RWPE1 (cell line): Measurements from ENCODE around the gene SCART1.
"Not testable (repeated sequence)": the region's sequence is repeated elsewhere in the genome, so short reads cannot be mapped to it uniquely, and the experiment has no call there.

Experiments
- CTCF ChIA-PET: fragments of 350-600 bp; sonication (Branson Sonifier 250); formaldehyde crosslinking; extraction: SDS; loops from one replicate; lab custom pipeline; 2021; lab: Yijun Ruan, JAX
- POLR2A ChIA-PET: fragments of 400-600 bp; formaldehyde crosslinking; extraction: SDS; loops from one replicate; lab custom pipeline; 2020; ENCODE audit warnings: antibody characterized with exemption; ENCODE audit not compliant: low non-redundant PET; lab: Yijun Ruan, JAX
- DNase-seq: peaks from one replicate; pipeline ENCODE4 v3.0.0; 2012; ENCODE audit warnings: low spot score
- H3K27ac ChIP-seq: fragments of 450-650 bp; 2 replicates; pipeline ENCODE4 v1.5.1; 2017
- TF ChIP-seq, protein P1 (sequence below): fragments of 450-650 bp; conservative IDR thresholded peaks from 2 replicates; pipeline ENCODE4 v1.5.1; 2017; ENCODE audit warnings: low read depth, mild to moderate bottlenecking

The SCART1 gene

DNA sequence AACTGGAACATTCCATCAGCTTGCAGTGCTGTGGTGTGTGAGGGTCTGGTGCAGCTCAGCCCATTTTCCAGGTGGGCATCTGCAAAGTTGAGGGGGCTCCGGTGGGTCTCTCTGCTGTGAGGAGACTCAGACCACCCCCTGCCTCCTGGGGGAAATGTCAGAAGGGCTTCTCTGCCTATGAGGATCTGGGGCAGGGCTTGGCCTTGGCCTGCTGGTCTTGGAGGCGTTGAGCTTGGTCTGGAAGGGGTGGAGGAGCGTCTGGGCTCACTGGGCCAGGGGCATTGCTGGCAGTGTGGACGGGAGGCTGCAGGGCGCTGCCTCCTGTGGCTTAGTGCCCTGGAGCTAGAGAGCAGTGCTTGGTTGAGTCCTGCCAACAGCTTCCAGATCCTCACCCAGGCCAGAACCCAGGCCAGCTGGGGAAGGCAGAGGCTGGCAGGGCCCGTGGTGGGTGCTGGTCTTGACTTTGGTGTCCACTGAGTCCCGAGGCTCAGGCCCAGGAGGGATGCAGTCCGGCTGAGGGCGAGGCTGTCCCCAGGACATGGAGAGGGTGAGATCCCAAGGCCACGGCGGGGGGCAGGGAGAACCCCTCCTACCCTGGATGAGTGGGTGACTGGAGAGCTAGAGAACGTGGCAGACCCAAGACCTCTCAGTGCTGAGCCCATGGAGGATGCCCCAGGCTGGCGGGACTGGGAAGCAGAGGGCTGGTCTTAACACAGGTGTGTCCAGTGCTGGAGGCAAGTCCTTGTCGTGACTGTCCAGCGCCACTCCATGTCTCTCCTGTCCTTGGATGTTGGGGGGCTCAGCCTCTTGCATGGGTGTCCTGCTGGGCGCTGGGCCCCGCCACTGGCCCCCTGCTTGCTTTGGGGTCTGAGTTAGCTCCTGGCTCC is 32.2 kb upstream of the SCART1 start:
- H3K27ac ChIP-seq: no peak overlapping the region
- CTCF ChIA-PET: interaction anchor here (0.6 to 1.3 kb wide), 4 partner anchors 17 to 136 kb away, joined by 3 to 4 read pairs (median 4); no protein-coding TSS in a partner anchor
- POLR2A ChIA-PET: interaction anchor here (0.6 kb wide), 1 partner anchor 157 kb away, joined by 3 read pairs; no protein-coding TSS in a partner anchor
- no peak for DNase-seq
- TF ChIP-seq, protein P1, sequence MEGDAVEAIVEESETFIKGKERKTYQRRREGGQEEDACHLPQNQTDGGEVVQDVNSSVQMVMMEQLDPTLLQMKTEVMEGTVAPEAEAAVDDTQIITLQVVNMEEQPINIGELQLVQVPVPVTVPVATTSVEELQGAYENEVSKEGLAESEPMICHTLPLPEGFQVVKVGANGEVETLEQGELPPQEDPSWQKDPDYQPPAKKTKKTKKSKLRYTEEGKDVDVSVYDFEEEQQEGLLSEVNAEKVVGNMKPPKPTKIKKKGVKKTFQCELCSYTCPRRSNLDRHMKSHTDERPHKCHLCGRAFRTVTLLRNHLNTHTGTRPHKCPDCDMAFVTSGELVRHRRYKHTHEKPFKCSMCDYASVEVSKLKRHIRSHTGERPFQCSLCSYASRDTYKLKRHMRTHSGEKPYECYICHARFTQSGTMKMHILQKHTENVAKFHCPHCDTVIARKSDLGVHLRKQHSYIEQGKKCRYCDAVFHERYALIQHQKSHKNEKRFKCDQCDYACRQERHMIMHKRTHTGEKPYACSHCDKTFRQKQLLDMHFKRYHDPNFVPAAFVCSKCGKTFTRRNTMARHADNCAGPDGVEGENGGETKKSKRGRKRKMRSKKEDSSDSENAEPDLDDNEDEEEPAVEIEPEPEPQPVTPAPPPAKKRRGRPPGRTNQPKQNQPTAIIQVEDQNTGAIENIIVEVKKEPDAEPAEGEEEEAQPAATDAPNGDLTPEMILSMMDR: no peak

DNA sequence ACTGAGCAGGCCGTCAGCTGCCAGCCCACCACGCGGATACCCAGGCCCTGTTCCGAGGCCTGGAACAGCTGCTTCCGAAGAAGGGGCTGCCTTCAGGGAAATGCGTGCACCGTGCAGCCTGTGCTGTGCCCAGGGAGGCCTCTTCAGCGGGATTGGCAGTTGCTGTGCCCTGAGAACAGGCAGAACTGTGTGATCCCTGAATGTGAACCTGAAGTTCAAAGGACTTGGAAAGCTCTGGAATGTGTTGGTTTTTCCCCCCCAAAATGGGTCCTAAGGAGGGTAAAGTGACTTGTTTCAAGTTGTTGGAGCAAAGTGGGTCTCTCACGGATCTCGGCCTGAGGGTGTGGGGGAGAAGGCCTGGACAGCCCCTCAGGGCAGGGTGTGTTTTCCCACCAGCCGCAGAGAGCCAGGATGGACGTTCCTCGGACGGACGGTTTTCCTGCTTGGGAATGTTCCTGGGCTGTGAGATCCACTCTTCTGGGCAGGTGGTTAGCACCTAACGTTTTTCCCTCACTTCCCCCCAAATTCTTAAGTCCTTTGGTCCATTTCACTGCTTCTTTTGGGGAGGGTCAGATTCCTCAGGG is 31.4 kb upstream of the SCART1 start:
- CTCF ChIA-PET: interaction anchor here (0.6 to 1.3 kb wide), 4 partner anchors 16 to 137 kb away, joined by 3 to 4 read pairs (median 4); no protein-coding TSS in a partner anchor
- no peak for DNase-seq
- no peak overlapping the region for H3K27ac ChIP-seq
- TF ChIP-seq, protein P1: no peak
- POLR2A ChIA-PET: interaction anchor here (0.6 kb wide), 1 partner anchor 158 kb away, joined by 3 read pairs; no protein-coding TSS in a partner anchor

DNA sequence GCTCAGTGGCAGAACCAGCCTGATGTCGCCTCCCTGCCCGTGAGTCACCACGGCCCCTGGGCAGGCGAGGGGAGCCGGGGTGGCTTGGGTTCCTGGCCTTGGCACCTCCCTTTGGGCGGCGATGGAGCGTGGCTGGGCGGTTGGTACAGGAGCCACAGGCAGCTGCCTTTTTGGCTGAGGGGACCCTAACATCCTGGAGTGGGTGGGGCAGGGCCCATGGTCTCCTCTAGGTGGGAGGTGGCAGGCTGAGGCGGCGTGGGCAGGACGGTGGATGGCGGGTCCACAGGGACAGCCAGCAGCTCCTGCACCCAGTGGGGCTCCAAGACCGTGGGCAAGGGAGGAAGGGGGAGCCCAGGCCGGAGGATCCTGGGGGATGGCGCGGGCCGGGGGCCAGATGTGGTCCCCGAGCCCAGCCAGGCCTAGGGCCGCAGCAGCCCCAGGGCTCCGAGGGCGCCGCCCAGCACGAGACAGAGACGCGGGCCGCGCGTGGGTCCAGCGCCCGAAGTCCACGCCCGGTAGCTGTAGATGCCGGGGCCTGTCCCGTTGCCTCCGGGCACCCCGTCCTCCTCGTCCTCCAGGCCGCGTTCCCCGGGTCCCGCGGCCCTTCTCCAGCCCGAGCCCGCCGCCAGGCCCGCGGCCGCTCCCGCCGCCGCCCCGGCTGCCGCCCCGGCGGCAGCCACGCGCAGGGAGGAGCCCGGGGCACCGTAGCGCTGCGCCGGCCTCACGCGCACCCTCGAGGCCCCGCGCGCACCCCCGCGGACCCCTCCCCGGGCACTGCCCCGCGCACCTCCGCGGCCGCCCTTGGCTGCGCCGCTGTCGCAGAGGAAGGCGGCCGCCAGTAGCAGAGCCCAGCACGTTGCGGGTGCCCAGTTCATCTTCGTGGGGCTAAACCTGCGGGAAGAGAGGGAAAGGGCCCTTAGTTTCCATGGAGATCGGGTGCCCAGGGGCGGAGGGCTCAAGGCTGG is 30.7 kb upstream of the SCART1 start:
- CTCF ChIA-PET: interaction anchor here (0.6 kb wide), 1 partner anchor 26 kb away, joined by 3 read pairs; no protein-coding TSS in a partner anchor
- POLR2A ChIA-PET: no interaction called here
- TF ChIP-seq, protein P1: no peak
- H3K27ac ChIP-seq: no peak overlapping the region
- no peak for DNase-seq

DNA sequence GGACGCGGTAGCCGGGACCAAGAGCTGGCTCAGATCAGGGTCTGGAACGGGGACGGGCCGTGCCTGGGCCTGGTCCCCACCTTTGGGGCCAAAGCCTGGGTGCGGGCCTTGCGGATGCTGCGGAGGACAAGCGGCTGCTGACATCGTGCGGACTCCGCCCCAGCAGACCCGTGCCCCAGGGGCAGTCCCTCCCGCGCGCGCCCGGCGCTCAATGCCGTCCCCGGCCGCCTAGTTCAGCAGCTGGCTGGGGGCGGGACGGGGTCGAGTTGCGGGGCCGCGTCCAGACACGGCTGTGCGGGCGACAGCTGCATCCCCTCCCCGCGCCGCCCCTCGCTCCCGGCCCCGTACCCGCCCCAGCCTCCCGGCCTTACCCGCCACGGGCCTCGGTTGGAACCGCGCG is 29.6 kb upstream of the SCART1 start:
- H3K27ac ChIP-seq, CTCF ChIA-PET, DNase-seq, POLR2A ChIA-PET: not testable (repeated sequence)

DNA sequence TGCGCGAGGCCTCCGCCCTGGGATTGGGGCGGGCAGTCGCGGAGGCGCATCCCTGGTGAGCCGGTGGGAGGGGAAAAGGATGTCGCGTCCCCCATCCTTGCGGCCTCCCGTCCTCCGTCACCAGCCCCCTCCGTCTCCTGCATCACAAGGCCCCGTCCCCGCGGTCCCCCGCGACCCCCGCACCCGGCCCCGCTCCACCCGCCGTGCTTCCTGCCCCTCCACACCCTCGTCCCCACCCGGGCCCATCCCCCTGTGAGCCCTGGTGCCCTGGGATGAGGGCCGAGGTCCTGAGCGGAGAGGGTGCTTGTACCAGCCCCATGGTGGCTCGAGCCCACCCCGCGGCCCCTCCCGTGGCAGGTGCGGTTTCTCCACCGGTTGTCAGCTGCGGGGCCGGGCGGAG is 29.1 kb upstream of the SCART1 start, which contains the start of gene SPRN:
TSS of gene SPRN (minus strand) at position 25 of the 400 bp plus-strand sequence. CDS start 944 bp downstream, outside the sequence.
- DNase-seq, H3K27ac ChIP-seq, POLR2A ChIA-PET, CTCF ChIA-PET: not testable (repeated sequence)

DNA sequence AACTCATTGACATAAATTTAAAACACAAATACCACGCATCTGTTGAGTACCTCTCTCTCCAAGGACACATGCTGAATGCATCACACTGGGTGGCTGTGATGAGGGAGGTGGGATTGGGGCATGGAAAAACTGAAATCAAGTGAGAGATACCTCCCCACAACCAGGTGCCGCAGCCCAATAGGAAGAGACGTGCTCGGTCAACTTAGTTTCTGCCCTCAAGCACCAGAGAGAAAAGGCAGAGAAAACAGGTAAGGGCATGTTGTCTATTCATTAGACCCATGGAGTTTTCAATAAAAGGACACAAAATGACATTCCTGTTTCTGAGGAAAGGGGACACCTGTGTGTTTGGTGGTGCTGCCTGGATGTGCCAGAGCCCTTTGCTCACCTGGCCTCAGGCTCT is 24.2 kb upstream of the SCART1 start:
- POLR2A ChIA-PET, CTCF ChIA-PET, DNase-seq, H3K27ac ChIP-seq: not testable (repeated sequence)

DNA sequence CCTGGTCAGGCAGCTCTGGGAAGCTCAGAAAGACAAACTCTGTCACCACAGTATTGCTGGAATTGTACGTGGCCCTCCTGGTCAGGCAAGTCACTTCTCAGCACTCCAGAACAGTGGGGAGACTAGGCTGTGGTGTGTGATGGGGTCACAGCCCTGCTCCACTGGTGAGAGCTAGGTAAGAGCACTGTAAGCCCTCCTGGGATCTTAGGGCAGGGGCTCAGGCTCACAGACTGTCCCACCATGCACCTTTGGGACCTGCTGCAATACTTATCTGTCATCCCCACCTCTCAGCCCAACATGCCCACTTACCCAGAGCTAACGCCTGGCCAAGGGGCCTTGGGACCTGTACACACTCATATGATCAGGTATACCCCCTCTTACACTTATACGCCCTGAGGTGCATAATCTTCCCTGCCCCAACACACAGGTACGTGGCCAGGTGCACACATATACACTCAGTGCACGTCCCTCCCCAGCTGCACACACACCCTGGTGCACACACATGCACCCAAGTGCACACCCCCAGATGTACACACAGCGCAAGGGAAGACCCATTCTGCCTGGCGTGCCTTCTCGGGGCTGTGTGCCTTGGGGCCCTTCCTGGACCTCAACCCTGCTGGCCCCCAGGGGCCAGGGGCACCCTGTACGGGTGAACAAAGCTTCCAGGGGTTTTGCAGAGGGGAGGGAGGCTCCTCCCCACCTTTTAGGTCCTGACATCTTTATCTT is 21.7 kb upstream of the SCART1 start:
- CTCF ChIA-PET, H3K27ac ChIP-seq, DNase-seq, POLR2A ChIA-PET: not testable (repeated sequence)

DNA sequence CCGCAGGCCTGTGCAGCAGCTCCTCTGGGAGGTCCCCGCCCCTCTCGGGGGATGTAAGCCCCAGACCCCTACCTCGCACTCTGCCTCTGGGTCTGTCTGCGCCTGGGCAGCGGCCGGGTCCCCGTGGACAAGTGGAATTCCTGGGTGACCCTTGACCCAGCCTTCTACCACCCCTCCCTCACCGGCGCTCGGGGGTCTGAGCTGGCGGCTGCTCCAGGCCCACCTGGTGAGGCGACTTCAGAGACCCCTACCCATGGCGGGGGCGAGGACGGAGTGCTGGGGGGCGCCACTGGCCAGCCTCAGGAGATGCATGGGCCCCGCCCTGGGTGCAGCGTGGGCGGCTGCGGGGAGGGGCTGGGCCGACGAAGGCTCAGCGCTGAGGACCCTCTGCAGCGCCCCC is 21.0 kb upstream of the SCART1 start:
- CTCF ChIA-PET, POLR2A ChIA-PET: not testable (repeated sequence)

More for the DNA sequence above, 21.0 kb upstream of the SCART1 start:
- not testable (repeated sequence) for DNase-seq, H3K27ac ChIP-seq
